Measurements from ENCODE around the gene FBXO36. TPM values are rescaled to one million over a fixed set of nuclear protein-coding genes. Genes with fewer than 3 reads are reported as not detected.

FBXO36 gene
- total RNA-seq, 4 donors from 2014 or later: 4.7 to 17.9 (median 11.3) TPM

GRCh38 chr2:229914171-229914570, 8.1 kb upstream of the FBXO36 start:
- intact Hi-C loops (cut with DNase I): no loop called here
- no peaks in the 10 kb centered on the region for H3K36me3 ChIP-seq
- H3K27me3 ChIP-seq: no peaks in the 10 kb centered on the region
- peaks cover 7 to 30% of the 10 kb centered on the region in 2 donors for H3K4me1 ChIP-seq
- no peak for DNase-seq
- no peaks in the 10 kb centered on the region for H3K9me3 ChIP-seq
- no peak overlapping the region for H3K27ac ChIP-seq
- TF ChIP-seq, protein P1, sequence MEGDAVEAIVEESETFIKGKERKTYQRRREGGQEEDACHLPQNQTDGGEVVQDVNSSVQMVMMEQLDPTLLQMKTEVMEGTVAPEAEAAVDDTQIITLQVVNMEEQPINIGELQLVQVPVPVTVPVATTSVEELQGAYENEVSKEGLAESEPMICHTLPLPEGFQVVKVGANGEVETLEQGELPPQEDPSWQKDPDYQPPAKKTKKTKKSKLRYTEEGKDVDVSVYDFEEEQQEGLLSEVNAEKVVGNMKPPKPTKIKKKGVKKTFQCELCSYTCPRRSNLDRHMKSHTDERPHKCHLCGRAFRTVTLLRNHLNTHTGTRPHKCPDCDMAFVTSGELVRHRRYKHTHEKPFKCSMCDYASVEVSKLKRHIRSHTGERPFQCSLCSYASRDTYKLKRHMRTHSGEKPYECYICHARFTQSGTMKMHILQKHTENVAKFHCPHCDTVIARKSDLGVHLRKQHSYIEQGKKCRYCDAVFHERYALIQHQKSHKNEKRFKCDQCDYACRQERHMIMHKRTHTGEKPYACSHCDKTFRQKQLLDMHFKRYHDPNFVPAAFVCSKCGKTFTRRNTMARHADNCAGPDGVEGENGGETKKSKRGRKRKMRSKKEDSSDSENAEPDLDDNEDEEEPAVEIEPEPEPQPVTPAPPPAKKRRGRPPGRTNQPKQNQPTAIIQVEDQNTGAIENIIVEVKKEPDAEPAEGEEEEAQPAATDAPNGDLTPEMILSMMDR (IDR thresholded peaks at IDR 0.05): no peak
- TF ChIP-seq POLR2A (IDR thresholded peaks at IDR 0.05): no peak
- H3K4me3 ChIP-seq (replicated peaks in 1 of 3): no peak overlapping the region
- 93 to 97% methylated on average over 2 of the region's 2 CpGs for WGBS, 2 donors

GRCh38 chr2:229917793-229918192, 4.5 kb upstream of the FBXO36 start:
- peaks cover 15% of the 10 kb centered on the region in 2 donors for H3K4me1 ChIP-seq
- 96% methylated on average over 5 of the region's 5 CpGs for WGBS, 2 donors
- no peak for TF ChIP-seq POLR2A (IDR thresholded peaks at IDR 0.05)
- TF ChIP-seq, protein P1 (IDR thresholded peaks at IDR 0.05): no peak
- no peak for DNase-seq
- no peaks in the 10 kb centered on the region for H3K36me3 ChIP-seq
- H3K9me3 ChIP-seq: no peaks in the 10 kb centered on the region
- H3K27ac ChIP-seq: no peak overlapping the region
- intact Hi-C loops (cut with DNase I): no loop called here
- no peaks in the 10 kb centered on the region for H3K27me3 ChIP-seq
- H3K4me3 ChIP-seq (replicated peaks in 1 of 3): no peak overlapping the region

DNA sequence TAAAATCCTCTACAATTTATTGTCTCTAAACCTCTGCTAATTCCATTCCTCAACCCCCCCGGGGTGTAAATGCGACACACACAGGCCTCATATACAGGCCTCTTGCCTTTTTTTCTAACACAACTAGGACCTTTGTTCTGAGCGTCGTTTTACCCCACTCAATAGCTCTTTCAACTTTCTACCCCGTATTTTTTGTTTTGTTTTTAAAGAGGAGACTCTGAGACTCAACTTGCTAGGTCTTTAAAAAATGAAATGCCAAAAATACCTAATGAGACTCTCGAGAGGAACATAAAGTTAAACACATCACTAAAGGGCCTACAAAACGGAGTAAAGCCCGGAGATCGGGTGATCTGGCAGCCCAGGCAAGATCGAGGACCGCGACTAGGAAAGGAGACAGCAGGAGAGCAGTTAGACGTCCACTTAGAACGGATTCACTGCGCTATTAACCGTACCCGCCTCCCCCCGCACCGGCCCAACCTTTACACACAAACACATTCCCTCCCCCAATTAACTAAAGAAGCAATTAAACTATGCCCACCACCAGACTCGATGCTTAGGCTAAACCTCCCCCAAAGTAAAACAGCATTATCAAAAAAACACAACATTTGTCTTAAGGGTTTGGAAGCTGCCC, 2.2 kb upstream of the FBXO36 start:
- peak overlapping the region; percentile 8 to 96 (median 89) for H3K4me3 ChIP-seq (replicated peaks in 1 of 3)
- intact Hi-C loops (cut with DNase I): loop anchor here (10.0 kb wide), 1 partner anchor 105 kb away; no protein-coding TSS in a partner anchor
- no peaks in the 10 kb centered on the region for H3K9me3 ChIP-seq
- H3K27ac ChIP-seq: peak overlapping the region in 2 of 3 donors; percentile 96 to 99
- H3K4me1 ChIP-seq: peaks cover 3 to 13% of the 10 kb centered on the region in 2 donors
- no peaks in the 10 kb centered on the region for H3K36me3 ChIP-seq
- 4 to 6% methylated on average over 20 of the region's 20 CpGs for WGBS, 2 donors
- no peaks in the 10 kb centered on the region for H3K27me3 ChIP-seq
- TF ChIP-seq, protein P1 (IDR thresholded peaks at IDR 0.05): no peak
- no peak for TF ChIP-seq POLR2A (IDR thresholded peaks at IDR 0.05)
- DNase-seq: peak; percentile 17 to 26

DNA sequence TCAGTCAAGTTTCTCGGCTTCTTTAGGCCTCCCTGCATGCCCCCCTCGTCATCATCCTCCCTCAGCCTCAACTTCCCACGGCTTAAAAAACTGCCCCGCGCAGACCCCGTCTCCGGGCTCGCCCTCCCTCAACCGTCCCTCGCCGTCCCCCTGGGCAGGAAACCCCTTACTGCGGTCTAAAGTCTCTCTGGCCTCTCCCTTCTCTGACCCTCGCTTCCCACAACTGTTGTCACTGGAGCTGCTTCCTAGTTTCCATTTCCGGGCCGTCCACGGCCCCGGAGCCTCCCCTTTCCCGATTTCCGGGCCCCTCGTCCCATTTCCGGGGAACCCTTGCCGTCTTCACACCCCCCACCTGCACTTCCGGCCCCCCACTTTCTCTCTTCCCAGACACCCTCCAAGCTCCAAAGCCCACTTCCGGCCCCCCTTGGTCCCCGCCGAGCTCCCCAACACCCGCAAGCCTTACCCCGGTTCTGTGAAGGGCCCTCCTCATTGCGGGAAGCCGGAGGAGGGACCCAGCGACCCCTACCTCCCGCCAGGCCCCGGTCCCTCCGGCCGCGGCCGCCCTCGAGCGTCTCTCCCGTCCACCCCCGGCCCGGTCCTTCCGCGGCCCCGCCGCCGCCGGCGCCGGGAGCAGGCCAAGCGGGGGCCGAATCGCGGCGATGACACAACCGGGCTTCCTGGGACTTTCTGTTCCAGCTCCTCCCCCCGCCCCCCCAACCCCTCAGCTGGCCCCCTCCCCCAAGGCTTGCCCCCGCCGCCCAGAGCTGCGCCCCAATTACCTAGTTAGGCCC, 1.0 kb upstream of the FBXO36 start:
- TF ChIP-seq POLR2A (IDR thresholded peaks at IDR 0.05): no peak
- TF ChIP-seq, protein P1 (IDR thresholded peaks at IDR 0.05): no peak

More for the DNA sequence above, 1.0 kb upstream of the FBXO36 start:
- peak; percentile 71 to 74 for DNase-seq
- Histone ChIP-seq H3K9me3 (no peaks in the 10 kb centered on the region), H3K4me3 (replicated peaks in 1 of 3) (peak overlapping the region; percentile 81 to 96 (median 89)), H3K4me1 (peaks cover 3 to 13% of the 10 kb centered on the region in 2 donors), H3K36me3 (no peaks in the 10 kb centered on the region), H3K27ac (peak overlapping the region; percentile 96 to 99 (median 98)), H3K27me3 (no peaks in the 10 kb centered on the region)
- intact Hi-C loops (cut with DNase I): loop anchor here (10.0 kb wide), 1 partner anchor 106 kb away; no protein-coding TSS in a partner anchor
- WGBS, 2 donors: 0 to 1% methylated on average over 35 to 41 of the region's 60 CpGs

Data from thyroid gland (tissue), 4 donors.